Measurements from ENCODE around the gene RANBP6. TPM values are rescaled to one million over a fixed set of nuclear protein-coding genes. Genes with fewer than 3 reads are reported as not detected.
A peak's percentile ranks its signal among the peaks of the same experiment; 100 is the strongest.

Gene RANBP6
- total and polyA plus RNA-seq, 8 donors = 16.8 to 26.7 (median 24.7) TPM

DNA sequence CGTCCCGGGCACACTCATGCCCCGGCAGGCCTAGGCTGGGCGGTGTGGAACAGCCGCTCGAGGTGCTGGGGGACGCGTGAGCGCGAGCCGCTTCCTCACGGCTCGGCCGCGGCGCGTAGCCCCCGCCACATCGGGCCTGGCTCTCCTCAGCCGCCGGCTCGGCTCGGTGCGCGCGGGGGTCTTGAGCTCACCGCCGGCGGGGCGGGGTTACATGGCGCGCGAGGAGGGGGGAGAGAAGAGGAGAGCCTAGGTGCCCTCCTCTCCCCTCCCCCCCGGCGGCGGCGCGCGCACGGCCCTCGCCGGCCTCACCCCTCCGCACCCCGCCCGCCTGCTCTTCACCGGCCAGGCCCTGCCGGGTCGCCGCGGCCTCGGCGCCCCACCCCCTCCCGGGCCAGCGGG lies 7.7 kb downstream of the RANBP6 start:
- peak overlapping the region; percentile 93 for H3K27ac ChIP-seq
- DNase-seq (peak in 3 of 4 donors; percentile 80 to 89 (median 83)), ATAC-seq (peak; percentile 85)
- no peaks in the 10 kb centered on the region for H3K9me3 ChIP-seq
- H3K36me3 ChIP-seq = no peaks in the 10 kb centered on the region
- peak overlapping the region; percentile 81 to 94 for H3K4me3 ChIP-seq
- H3K27me3 ChIP-seq = no peaks in the 10 kb centered on the region
- intact Hi-C loops (cut with DNase I) = no loop called here
- peaks cover 11 to 57% of the 10 kb centered on the region in 2 donors for H3K4me1 ChIP-seq
- TF ChIP-seq, protein P1, sequence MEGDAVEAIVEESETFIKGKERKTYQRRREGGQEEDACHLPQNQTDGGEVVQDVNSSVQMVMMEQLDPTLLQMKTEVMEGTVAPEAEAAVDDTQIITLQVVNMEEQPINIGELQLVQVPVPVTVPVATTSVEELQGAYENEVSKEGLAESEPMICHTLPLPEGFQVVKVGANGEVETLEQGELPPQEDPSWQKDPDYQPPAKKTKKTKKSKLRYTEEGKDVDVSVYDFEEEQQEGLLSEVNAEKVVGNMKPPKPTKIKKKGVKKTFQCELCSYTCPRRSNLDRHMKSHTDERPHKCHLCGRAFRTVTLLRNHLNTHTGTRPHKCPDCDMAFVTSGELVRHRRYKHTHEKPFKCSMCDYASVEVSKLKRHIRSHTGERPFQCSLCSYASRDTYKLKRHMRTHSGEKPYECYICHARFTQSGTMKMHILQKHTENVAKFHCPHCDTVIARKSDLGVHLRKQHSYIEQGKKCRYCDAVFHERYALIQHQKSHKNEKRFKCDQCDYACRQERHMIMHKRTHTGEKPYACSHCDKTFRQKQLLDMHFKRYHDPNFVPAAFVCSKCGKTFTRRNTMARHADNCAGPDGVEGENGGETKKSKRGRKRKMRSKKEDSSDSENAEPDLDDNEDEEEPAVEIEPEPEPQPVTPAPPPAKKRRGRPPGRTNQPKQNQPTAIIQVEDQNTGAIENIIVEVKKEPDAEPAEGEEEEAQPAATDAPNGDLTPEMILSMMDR (IDR thresholded peaks at IDR 0.05) = no peak

DNA sequence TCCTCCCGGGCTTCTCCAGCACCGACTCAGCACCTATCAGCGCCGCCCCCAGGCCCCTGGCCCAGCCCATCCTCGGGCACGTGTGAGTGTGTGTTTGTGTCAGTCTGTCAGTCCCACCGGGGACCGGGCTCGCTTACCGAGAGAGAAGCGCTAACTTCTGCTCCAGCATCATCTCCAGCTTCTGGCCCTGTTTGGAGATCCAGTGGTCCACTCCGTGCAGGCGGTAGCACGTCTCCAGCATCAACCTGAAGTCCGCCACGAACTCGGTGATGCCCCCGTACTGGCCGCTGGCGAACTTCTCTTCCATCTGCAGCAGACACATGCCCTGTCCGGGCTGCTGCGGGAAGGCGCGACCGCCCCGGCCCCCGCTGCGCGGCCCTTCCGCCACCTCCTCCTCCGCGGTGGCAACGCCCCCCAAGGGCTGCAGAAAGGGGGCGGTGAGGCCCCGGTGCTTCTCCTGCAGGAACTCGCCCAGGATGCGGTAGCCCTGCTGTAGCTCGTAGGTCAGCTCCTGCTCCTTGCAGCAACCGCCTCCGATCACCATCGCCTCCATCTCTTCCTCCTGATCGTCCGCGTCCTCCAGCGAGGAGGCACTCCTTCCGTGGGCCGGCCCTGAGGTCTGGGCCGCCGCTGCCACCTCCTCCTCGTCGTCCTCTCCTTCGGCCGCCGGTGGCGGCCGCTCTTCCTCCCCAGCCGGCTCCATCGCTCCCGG lies 8.2 kb downstream of the RANBP6 start:
- Histone ChIP-seq H3K9me3 (no peaks in the 10 kb centered on the region), H3K4me1 (peaks cover 11 to 56% of the 10 kb centered on the region in 2 donors), H3K4me3 (peak overlapping the region; percentile 81 to 94), H3K36me3 (no peaks in the 10 kb centered on the region), H3K27ac (peak overlapping the region; percentile 93), H3K27me3 (no peaks in the 10 kb centered on the region)
- peak; percentile 46 to 99 (median 86) for DNase-seq
- peak; percentile 88 for ATAC-seq
- TF ChIP-seq, protein P1 (IDR thresholded peaks at IDR 0.05) = no peak
- intact Hi-C loops (cut with DNase I) = no loop called here

DNA sequence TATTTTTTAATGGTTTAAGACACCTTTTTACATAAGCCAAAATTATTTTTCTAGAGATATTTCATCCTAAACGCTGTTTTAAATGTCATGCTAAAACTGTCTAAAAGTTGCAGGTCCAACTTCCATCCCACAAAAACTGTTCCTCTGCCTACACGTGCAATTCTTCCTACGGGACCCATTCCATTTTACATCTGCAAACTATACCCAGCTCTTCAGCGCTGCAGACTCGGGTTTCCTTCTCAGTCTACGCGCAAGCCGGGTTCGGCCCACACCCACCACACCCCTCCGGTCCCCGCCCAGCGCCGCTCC lies 8.7 kb downstream of the RANBP6 start:
- H3K9me3 ChIP-seq = no peaks in the 10 kb centered on the region
- no peaks in the 10 kb centered on the region for H3K36me3 ChIP-seq
- intact Hi-C loops (cut with DNase I) = no loop called here
- peak overlapping the region; percentile 81 to 94 for H3K4me3 ChIP-seq
- H3K27ac ChIP-seq = peak overlapping the region; percentile 93
- H3K27me3 ChIP-seq = no peaks in the 10 kb centered on the region
- peaks cover 11 to 51% of the 10 kb centered on the region in 2 donors for H3K4me1 ChIP-seq
- DNase-seq (no peak), ATAC-seq (no peak)
- TF ChIP-seq, protein P1 (IDR thresholded peaks at IDR 0.05) = no peak

DNA sequence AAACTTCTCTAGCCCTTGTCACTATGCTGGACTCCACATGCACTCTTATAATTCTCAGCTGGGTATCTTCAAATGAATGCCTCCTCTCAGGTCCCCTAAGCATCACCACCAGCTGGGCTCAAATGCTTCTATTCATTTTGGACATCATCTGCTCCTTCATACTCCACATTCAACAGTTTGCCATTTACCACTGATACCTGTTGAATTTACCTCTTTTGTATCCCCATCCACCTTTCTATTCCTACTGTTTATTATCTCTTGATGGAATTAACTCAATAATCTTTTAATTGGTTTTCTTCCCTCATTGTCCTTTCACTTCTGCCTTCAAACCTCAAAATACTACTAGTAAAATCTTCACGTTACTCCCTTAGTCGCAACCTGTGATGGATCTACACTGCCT lies 14.5 kb downstream of the RANBP6 start:
- intact Hi-C loops (cut with DNase I) = no loop called here
- Histone ChIP-seq H3K27me3 (no peaks in the 10 kb centered on the region), H3K27ac (no peak overlapping the region), H3K36me3 (no peaks in the 10 kb centered on the region), H3K9me3 (no peaks in the 10 kb centered on the region), H3K4me1 (peaks cover 4 to 35% of the 10 kb centered on the region in 2 donors), H3K4me3 (no peak overlapping the region)
- DNase-seq (no peak), ATAC-seq (no peak)
- TF ChIP-seq, protein P1 (IDR thresholded peaks at IDR 0.05) = no peak

DNA sequence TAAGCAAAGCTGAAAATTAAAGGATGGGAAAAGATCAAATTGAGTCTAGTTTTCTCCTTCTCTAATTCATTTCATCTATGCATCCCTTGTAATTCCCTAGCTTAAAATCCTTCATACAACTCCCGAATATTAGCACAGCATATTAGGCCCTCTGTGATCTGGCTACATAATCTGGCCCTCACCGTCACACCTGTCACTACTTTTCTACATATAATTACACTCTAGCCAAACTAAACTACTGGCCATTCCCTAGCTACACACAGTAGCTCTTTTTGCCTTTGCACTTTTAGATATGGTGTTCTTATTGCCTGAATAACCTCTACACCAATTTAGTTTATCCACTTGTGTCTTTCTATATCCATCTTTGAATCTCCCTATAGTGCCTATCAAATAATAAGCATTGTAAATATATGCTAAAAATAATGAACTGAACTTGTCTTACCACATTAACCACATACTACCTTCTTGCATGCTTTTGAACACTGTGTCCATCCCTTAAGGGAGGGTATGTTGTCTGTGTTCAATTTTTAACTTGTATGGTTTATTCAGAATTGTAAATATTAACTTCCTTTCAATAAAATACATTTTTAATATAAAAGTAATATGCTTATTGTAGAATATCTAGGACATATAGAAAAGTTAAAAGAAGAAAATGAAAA lies 15.9 kb downstream of the RANBP6 start:
- intact Hi-C loops (cut with DNase I) = no loop called here
- no peaks in the 10 kb centered on the region for H3K36me3 ChIP-seq
- H3K4me1 ChIP-seq = peaks cover 0 to 21% of the 10 kb centered on the region in 2 donors
- H3K27ac ChIP-seq = no peak overlapping the region
- no peaks in the 10 kb centered on the region for H3K27me3 ChIP-seq
- no peak overlapping the region for H3K4me3 ChIP-seq
- TF ChIP-seq, protein P1 (IDR thresholded peaks at IDR 0.05) = no peak
- DNase-seq = no peak
- H3K9me3 ChIP-seq = no peaks in the 10 kb centered on the region
- no peak for ATAC-seq

Data from left lung (tissue), 10 donors.